Mammary epithelial cell (primary cell): ENCODE measurements around the gene VTI1B.

Experiments used
- EZH2 ChIP-seq: IDR thresholded peaks from 2 replicates; pipeline ENCODE4 v1.6.1; 2012; ENCODE audit warnings: low read length, inconsistent platforms, borderline replicate concordance
- TF ChIP-seq, protein P1 (sequence below), 2 donors: IDR thresholded peaks in 1 of 2; conservative IDR thresholded peaks in 1 of 2; 2 replicates each; pipeline ENCODE4 v1.5.1; 2011 to 2012; ENCODE audit warnings: inconsistent platforms in 2 of 2, low read length in 2 of 2, mild to moderate bottlenecking in 2 of 2, control low read depth in 1 of 2, low read depth in 1 of 2; ENCODE audit not compliant: insufficient read depth in 1 of 2; ENCODE audit errors: extremely low read depth in 1 of 2

DNA sequence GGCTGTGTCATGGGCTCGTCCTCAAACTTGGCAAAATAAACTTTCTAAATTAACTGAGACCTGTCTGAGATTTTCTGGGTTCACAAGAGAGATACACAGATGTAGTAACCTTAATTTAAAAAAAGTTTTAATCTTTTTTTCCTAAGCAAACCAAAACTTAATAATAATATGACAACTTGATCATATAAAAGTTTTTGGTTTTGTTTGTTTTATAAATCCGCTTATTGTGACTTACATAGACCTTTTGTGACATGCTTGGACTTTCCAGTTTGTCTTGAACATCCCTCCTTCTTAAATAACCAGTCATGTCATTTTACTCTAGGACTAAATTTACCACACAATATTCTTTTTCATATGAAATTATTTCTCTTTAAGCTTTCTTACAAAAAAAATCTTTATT is 35.8 kb upstream of the VTI1B start:
- TF ChIP-seq, protein P1, sequence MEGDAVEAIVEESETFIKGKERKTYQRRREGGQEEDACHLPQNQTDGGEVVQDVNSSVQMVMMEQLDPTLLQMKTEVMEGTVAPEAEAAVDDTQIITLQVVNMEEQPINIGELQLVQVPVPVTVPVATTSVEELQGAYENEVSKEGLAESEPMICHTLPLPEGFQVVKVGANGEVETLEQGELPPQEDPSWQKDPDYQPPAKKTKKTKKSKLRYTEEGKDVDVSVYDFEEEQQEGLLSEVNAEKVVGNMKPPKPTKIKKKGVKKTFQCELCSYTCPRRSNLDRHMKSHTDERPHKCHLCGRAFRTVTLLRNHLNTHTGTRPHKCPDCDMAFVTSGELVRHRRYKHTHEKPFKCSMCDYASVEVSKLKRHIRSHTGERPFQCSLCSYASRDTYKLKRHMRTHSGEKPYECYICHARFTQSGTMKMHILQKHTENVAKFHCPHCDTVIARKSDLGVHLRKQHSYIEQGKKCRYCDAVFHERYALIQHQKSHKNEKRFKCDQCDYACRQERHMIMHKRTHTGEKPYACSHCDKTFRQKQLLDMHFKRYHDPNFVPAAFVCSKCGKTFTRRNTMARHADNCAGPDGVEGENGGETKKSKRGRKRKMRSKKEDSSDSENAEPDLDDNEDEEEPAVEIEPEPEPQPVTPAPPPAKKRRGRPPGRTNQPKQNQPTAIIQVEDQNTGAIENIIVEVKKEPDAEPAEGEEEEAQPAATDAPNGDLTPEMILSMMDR (conservative IDR thresholded peaks at IDR 0.05 in 1 of 2, IDR thresholded peaks at IDR 0.05 in 1 of 2; ENCODE audit: extremely low read depth in 1 of 2, insufficient read depth in 1 of 2, low read depth in 1 of 2, low read length in 2 of 2) = no peak
- no peak for TF ChIP-seq EZH2
